Ascending aorta (tissue), 2 donors: ENCODE data around the gene ALAS1. TPM values are rescaled to one million over a fixed set of nuclear protein-coding genes. Genes with fewer than 3 reads are reported as not detected.

ENCODE experiments used
- DNase-seq, 2 donors: peaks; one replicate each; pipeline ENCODE4 v3.0.0-alpha.2; 2019; ENCODE audit warnings: low spot score in 2 of 2
- H3K27ac ChIP-seq, 2 donors: fragments of 200-600 bp; sonication (generic); one replicate each; pipeline ENCODE4 v1.5.1; 2016 to 2017; ENCODE audit warnings: mild to moderate bottlenecking in 1 of 2
- H3K27me3 ChIP-seq: fragments of 200-600 bp; sonication (generic); one replicate; pipeline ENCODE4 v1.5.1; 2017
- H3K36me3 ChIP-seq, 2 donors: fragments of 200-600 bp; sonication (generic); one replicate each; pipeline ENCODE4 v1.5.1; 2016
- H3K4me1 ChIP-seq, 2 donors: fragments of 200-600 bp; sonication (generic); one replicate each; pipeline ENCODE4 v1.5.1; 2016 to 2017; ENCODE audit warnings: mild to moderate bottlenecking in 1 of 2
- H3K4me3 ChIP-seq, 2 donors: fragments of 200-600 bp; sonication (generic); one replicate each; pipeline ENCODE4 v1.5.1; 2016 to 2017; ENCODE audit warnings: mild to moderate bottlenecking in 1 of 2
- H3K9me3 ChIP-seq, 2 donors: fragments of 200-600 bp; sonication (generic); one replicate each; pipeline ENCODE4 v1.5.1; 2016
- intact Hi-C: fragments of 100-400 bp; cut with DNase I; formaldehyde crosslinking; loops from one replicate; pipeline ENCODE4 v1.15.1; 2023
- total RNA-seq: library from RNA; depleted of rRNA; stranded (reverse); fragments of >200 nt; gene quantifications from one replicate; pipeline ENCODE4 v1.1.0, GENCODE V29; 2016
- TF ChIP-seq, protein P1 (sequence below), 3 experiments: fragments of 200-600 bp in 2 of 3; fragments of 450-650 bp in 1 of 3; sonication (generic) in 2 of 3; IDR thresholded peaks; one replicate each; pipeline ENCODE4 v1.5.1; 2016 to 2019; ENCODE audit warnings: antibody characterized with exemption in 3 of 3, mild to moderate bottlenecking in 1 of 3, moderate library complexity in 1 of 3

The ALAS1 gene
- total RNA-seq, 1 donor from 2014 or later = 58.3 TPM

DNA sequence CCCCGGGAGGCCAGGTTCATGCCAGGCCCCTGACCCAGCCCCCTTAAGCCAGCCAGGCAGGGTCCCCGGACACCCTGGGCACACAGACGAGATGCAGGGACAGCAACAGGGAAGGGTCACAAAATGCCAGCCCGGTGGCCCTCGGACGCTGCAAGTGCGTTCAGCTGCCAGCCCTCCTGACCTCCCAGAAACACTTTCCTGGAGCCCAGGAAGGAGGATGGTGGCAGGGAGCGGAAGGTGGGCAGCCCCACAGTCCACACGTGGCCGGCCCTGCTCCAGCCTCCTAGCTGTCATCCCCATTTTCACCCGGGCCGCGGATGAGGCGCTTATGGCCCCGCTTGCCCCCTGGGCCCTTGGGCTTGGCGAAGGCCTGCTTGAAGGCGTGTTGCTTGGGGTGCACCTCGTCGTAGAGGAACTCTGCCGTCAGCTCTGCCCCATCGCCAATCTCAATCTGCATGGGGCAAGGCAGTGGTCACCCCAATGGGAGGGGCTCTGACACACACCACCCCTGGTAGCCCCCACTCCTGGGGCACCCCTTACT is 30.9 kb downstream of the ALAS1 start:
- no peaks in the 10 kb centered on the region for H3K9me3 ChIP-seq
- intact Hi-C loops = no loop called here
- no peaks in the 10 kb centered on the region for H3K27me3 ChIP-seq
- TF ChIP-seq, protein P1, sequence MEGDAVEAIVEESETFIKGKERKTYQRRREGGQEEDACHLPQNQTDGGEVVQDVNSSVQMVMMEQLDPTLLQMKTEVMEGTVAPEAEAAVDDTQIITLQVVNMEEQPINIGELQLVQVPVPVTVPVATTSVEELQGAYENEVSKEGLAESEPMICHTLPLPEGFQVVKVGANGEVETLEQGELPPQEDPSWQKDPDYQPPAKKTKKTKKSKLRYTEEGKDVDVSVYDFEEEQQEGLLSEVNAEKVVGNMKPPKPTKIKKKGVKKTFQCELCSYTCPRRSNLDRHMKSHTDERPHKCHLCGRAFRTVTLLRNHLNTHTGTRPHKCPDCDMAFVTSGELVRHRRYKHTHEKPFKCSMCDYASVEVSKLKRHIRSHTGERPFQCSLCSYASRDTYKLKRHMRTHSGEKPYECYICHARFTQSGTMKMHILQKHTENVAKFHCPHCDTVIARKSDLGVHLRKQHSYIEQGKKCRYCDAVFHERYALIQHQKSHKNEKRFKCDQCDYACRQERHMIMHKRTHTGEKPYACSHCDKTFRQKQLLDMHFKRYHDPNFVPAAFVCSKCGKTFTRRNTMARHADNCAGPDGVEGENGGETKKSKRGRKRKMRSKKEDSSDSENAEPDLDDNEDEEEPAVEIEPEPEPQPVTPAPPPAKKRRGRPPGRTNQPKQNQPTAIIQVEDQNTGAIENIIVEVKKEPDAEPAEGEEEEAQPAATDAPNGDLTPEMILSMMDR (IDR thresholded peaks at IDR 0.05) = no peak
- DNase-seq = no peak
- no peaks in the 10 kb centered on the region for H3K4me1 ChIP-seq
- H3K36me3 ChIP-seq = peaks cover 34 to 52% of the 10 kb centered on the region in 2 donors
- no peak overlapping the region for H3K27ac ChIP-seq
- H3K4me3 ChIP-seq = no peak overlapping the region

DNA sequence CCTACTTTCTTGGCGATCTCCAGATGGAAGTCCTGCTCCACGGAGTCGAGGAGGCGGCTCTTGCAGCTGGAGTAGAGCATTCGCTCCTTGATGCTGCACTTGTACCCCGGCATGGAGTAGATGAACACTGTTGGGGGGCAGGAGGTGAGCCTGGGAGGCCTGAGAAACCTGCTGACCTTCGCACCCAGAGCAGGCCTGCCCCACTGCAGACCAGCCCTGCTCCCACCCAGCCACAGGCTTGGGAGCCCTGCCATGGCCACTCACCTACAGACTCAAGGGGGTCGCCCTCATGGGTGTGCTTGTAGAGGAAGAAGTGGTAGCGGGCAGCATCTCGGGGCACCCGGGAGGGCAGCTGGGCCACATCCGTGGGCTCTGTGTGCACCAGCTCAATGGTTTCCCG is 31.7 kb downstream of the ALAS1 start:
- DNase-seq = no peak
- intact Hi-C loops = loop anchor here (10.0 kb wide), 1 partner anchor 175 kb away; no protein-coding TSS in a partner anchor
- Histone ChIP-seq H3K27me3 (no peaks in the 10 kb centered on the region), H3K4me3 (no peak overlapping the region), H3K4me1 (peaks cover 0 to under 1% of the 10 kb centered on the region in 2 donors), H3K27ac (no peak overlapping the region), H3K9me3 (no peaks in the 10 kb centered on the region), H3K36me3 (peaks cover 34 to 56% of the 10 kb centered on the region in 2 donors)
- TF ChIP-seq, protein P1 (IDR thresholded peaks at IDR 0.05) = no peak

DNA sequence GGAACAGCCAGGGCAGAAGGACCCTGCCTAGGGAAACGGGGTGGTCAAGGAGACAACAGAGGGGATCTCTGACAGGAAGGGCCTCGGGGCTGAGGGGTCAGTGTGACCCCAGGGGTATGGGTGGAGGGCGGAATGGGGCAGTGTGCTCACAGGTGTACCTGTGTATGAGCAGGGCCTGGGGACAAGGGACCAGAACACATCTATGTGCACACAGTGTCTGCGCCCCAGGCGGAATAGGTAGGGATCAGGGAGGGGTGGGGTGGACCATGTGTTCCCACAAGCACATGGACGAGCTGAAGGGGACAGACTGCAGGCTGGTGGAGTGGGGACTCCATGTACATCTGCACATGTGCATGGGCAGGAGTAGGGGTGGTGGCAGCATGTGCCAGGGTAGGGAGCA is 32.5 kb downstream of the ALAS1 start:
- no peaks in the 10 kb centered on the region for H3K27me3 ChIP-seq
- H3K4me3 ChIP-seq = no peak overlapping the region
- no peaks in the 10 kb centered on the region for H3K9me3 ChIP-seq
- intact Hi-C loops = loop anchor here (10.0 kb wide), 1 partner anchor 174 kb away; no protein-coding TSS in a partner anchor
- H3K4me1 ChIP-seq = peaks cover 0 to 2% of the 10 kb centered on the region in 2 donors
- H3K36me3 ChIP-seq = peaks cover 34 to 61% of the 10 kb centered on the region in 2 donors
- DNase-seq = no peak
- no peak overlapping the region for H3K27ac ChIP-seq
- TF ChIP-seq, protein P1 (IDR thresholded peaks at IDR 0.05) = no peak

DNA sequence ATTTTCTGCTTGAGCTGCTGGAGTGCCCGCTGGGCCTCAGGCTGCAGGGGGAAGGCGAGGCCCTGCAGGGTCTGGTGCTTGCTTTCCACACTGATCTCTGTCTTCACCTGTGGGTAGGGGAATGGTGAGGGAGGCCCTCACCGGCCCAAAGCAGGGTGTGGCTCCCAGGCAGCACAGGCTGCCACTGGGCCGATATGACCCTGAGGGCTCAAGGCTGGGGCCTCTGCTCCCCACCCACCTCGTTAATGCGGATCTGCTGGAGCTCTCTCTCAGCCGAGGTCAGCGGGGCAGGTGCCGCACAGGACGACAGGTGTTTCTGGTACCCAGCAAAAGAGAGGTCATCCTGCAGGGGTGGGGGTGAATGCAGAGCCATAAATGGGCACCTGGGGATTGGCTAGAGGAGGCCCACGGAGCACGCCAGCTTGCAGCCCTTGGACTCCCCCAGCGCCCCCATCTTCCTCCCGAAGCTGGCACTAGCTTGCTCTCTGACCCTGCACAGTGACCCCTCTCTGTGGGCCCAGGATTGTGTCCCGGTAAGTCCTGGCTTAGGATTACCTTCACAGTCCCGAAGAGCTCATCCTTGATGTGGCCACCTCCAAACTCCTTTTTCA is 33.0 kb downstream of the ALAS1 start:
- TF ChIP-seq, protein P1 (IDR thresholded peaks at IDR 0.05) = no peak
- DNase-seq = no peak
- Histone ChIP-seq H3K4me3 (no peak overlapping the region), H3K36me3 (peaks cover 34 to 61% of the 10 kb centered on the region in 2 donors), H3K27ac (no peak overlapping the region), H3K4me1 (peaks cover 0 to 5% of the 10 kb centered on the region in 2 donors), H3K9me3 (no peaks in the 10 kb centered on the region), H3K27me3 (no peaks in the 10 kb centered on the region)
- intact Hi-C loops = loop anchor here (10.0 kb wide), 1 partner anchor 174 kb away; no protein-coding TSS in a partner anchor

DNA sequence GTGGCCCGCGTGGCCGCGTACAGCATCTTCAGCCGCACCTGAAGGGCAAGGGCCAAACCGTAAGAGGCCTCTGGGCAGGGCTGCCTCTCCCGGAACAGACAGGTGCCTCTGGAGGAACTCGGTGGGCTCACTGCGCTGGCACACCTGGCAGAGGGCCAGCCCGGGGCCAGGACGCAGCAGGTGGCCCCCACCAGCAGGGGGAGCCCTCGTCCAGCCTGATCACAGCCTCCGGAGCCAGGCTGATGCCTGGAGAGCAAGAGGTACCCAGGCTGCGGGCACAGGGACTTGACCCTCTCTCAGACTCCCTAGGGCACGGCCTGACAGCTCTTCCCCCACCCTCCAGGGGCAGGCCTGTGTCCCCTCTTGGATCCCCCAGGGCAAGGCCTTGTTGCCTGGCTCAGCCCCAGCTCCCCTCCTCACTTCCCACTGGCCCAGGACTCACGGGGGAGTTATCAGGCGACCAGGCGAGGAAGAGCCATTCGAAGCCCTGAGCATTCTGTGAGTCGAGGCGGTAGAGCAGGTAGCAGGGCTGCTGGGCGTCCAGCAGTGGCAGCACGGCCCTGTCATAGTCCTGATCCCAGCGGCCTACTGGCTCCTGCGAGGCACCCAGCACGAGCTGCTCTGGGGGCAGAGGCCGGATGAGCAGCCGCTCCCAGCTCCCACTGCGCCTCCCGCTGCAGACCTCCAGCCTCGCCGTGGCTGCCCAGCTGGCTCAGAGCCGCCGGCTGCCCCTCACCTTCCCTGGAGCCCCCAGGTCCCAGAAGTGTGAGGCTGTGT is 33.7 kb downstream of the ALAS1 start:
- Histone ChIP-seq H3K4me1 (peaks cover 0 to 8% of the 10 kb centered on the region in 2 donors), H3K4me3 (no peak overlapping the region), H3K27ac (no peak overlapping the region), H3K36me3 (peaks cover 34 to 61% of the 10 kb centered on the region in 2 donors), H3K9me3 (no peaks in the 10 kb centered on the region), H3K27me3 (no peaks in the 10 kb centered on the region)
- TF ChIP-seq, protein P1 (IDR thresholded peaks at IDR 0.05) = peak; percentile 75 to 83 (median 80)
- DNase-seq = peak in 1 of 2 donors; percentile 78
- intact Hi-C loops = loop anchor here (10.0 kb wide), 1 partner anchor 173 kb away; no protein-coding TSS in a partner anchor
